Nephron (organoid): ENCODE data around the gene C5orf34.

Source experiments
- H3K27ac Mint-ChIP-seq, 3 experiments: 2 replicates each; pipeline ENCODE4 v1.8.0; 2020; ENCODE audit warnings: mixed read lengths in 3 of 3, mild to moderate bottlenecking in 2 of 3, moderate library complexity in 1 of 3
- H3K27me3 Mint-ChIP-seq: 2 replicates; pipeline ENCODE4 v1.8.0; 2021; ENCODE audit warnings: low read depth, mild to moderate bottlenecking, moderate library complexity, mixed read lengths
- H3K36me3 Mint-ChIP-seq: 2 replicates; pipeline ENCODE4 v1.8.0; 2020; ENCODE audit warnings: low read depth, mixed read lengths
- H3K4me1 Mint-ChIP-seq: 2 replicates; pipeline ENCODE4 v1.8.0; 2020; ENCODE audit warnings: mixed read lengths
- H3K4me3 Mint-ChIP-seq, 3 experiments: 2 replicates each; pipeline ENCODE4 v1.8.0; 2020; ENCODE audit warnings: mild to moderate bottlenecking in 3 of 3, mixed read lengths in 3 of 3, moderate library complexity in 2 of 3
- H3K9me3 Mint-ChIP-seq: 2 replicates; pipeline ENCODE4 v1.8.0; 2020; ENCODE audit warnings: mixed read lengths
- TF ChIP-seq, protein P1 (sequence below), 3 experiments: fragments of 200-600 bp; sonication (generic); IDR thresholded peaks; one replicate each; pipeline ENCODE4 v1.5.0; 2021; ENCODE audit warnings: antibody characterized with exemption in 3 of 3; ENCODE audit not compliant: unreplicated experiment in 3 of 3

C5orf34 gene

GRCh38 chr5:43548358-43548757, 33.4 kb upstream of the C5orf34 start:
- Mint-ChIP-seq H3K36me3 (peaks cover 60% of the 10 kb centered on the region), H3K4me1 (peaks cover 8% of the 10 kb centered on the region), H3K9me3 (no peaks in the 10 kb centered on the region), H3K27me3 (no peaks in the 10 kb centered on the region), H3K27ac (no peak overlapping the region), H3K4me3 (no peak overlapping the region)
- TF ChIP-seq, protein P1, sequence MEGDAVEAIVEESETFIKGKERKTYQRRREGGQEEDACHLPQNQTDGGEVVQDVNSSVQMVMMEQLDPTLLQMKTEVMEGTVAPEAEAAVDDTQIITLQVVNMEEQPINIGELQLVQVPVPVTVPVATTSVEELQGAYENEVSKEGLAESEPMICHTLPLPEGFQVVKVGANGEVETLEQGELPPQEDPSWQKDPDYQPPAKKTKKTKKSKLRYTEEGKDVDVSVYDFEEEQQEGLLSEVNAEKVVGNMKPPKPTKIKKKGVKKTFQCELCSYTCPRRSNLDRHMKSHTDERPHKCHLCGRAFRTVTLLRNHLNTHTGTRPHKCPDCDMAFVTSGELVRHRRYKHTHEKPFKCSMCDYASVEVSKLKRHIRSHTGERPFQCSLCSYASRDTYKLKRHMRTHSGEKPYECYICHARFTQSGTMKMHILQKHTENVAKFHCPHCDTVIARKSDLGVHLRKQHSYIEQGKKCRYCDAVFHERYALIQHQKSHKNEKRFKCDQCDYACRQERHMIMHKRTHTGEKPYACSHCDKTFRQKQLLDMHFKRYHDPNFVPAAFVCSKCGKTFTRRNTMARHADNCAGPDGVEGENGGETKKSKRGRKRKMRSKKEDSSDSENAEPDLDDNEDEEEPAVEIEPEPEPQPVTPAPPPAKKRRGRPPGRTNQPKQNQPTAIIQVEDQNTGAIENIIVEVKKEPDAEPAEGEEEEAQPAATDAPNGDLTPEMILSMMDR (IDR thresholded peaks at IDR 0.05; ENCODE audit: unreplicated experiment in 3 of 3), result no peak

GRCh38 chr5:43547532-43547931, 32.6 kb upstream of the C5orf34 start:
- Mint-ChIP-seq H3K27ac (no peak overlapping the region), H3K36me3 (peaks cover 66% of the 10 kb centered on the region), H3K4me3 (no peak overlapping the region), H3K27me3 (no peaks in the 10 kb centered on the region), H3K4me1 (peaks cover 11% of the 10 kb centered on the region), H3K9me3 (no peaks in the 10 kb centered on the region)
- TF ChIP-seq, protein P1 (IDR thresholded peaks at IDR 0.05; ENCODE audit: unreplicated experiment in 3 of 3), result no peak

DNA sequence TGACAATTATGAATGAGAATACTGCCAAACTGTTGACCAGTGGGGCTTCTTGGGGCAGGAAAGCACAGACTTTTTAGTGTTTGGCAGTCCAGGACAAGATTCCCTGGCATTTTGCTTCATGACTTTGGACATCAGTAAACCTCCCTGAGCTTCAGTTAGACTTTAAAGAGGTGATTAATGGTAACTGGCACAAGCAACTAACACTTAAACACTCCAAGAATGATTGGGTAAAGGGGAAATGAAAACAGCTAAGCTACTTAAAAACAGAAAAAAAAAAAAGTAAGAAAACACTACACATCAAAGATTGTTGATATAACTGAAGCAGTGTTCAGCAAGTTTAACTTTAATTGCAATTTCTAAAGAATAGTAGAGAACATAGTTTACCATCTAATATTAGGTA, 28.5 kb upstream of the C5orf34 start:
- H3K9me3 Mint-ChIP-seq, result no peaks in the 10 kb centered on the region
- TF ChIP-seq, protein P1 (IDR thresholded peaks at IDR 0.05; ENCODE audit: unreplicated experiment in 3 of 3), result no peak
- H3K27ac Mint-ChIP-seq, result peak overlapping the region in 2 of 3 experiments; percentile 44 to 47
- peaks cover 5% of the 10 kb centered on the region for H3K4me1 Mint-ChIP-seq
- no peaks in the 10 kb centered on the region for H3K27me3 Mint-ChIP-seq
- H3K4me3 Mint-ChIP-seq, result no peak overlapping the region
- peaks cover 80% of the 10 kb centered on the region for H3K36me3 Mint-ChIP-seq

GRCh38 chr5:43540746-43541145, 25.8 kb upstream of the C5orf34 start:
- Mint-ChIP-seq H3K4me1 (peaks cover 5% of the 10 kb centered on the region), H3K9me3 (no peaks in the 10 kb centered on the region), H3K27ac (no peak overlapping the region), H3K27me3 (no peaks in the 10 kb centered on the region), H3K36me3 (peaks cover 74% of the 10 kb centered on the region), H3K4me3 (no peak overlapping the region)
- TF ChIP-seq, protein P1 (IDR thresholded peaks at IDR 0.05; ENCODE audit: unreplicated experiment in 3 of 3), result no peak

DNA sequence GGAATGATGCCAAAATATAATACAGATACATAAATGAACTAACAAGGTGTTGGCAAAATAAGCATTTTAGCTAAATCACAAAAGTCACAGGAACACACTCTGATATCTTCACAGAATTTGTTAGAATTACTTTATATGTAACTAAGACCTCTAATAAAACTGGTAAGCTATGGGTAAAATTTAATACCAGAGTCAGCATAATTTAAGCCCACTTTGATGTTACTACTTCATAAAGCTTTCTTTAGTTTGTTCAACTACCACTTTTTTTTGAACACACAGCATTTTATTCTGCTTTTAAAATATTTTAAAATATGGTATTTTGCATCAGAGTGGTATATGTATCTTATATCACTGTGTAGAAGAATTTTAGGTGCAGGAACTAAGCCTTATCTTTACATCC, 22.0 kb upstream of the C5orf34 start:
- TF ChIP-seq, protein P1 (IDR thresholded peaks at IDR 0.05; ENCODE audit: unreplicated experiment in 3 of 3), result no peak
- Mint-ChIP-seq H3K9me3 (no peaks in the 10 kb centered on the region), H3K27me3 (no peaks in the 10 kb centered on the region), H3K27ac (no peak overlapping the region), H3K4me1 (no peaks in the 10 kb centered on the region), H3K36me3 (peaks cover 79% of the 10 kb centered on the region), H3K4me3 (no peak overlapping the region)

DNA sequence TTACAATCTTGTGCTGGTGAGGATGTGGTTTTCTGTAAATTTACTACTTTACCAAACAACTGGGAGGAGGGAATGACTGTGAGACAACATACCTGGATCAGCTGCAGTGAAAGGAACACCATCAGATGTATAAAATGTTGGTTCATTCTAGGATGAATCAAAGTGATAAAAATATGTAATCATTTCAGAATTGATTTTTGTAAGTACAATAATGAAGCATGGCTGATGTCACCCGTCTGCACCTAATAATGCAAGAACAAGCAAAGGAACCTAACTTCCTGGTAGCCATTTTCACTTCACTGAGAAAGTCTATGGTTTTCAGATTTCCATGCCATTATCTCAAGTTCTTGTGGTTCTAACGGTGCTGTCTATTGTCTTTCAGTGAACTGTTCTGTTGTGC, 18.7 kb upstream of the C5orf34 start:
- Mint-ChIP-seq H3K27me3 (no peaks in the 10 kb centered on the region), H3K27ac (no peak overlapping the region), H3K9me3 (no peaks in the 10 kb centered on the region), H3K4me3 (no peak overlapping the region), H3K4me1 (no peaks in the 10 kb centered on the region), H3K36me3 (peaks cover 76% of the 10 kb centered on the region)
- TF ChIP-seq, protein P1 (IDR thresholded peaks at IDR 0.05; ENCODE audit: unreplicated experiment in 3 of 3), result no peak
